Measurements from ENCODE around the gene ALDH18A1. TPM values are rescaled to one million over a fixed set of nuclear protein-coding genes. Genes with fewer than 3 reads are reported as not detected.
A peak's percentile ranks its signal among the peaks of the same experiment; 100 is the strongest.

Gene ALDH18A1
- total RNA-seq, 1 donor from 2014 or later: 25.3 TPM

- TF ChIP-seq CTCF (IDR thresholded peaks at IDR 0.05): no peak
- ATAC-seq (peak; percentile 37 to 59), DNase-seq (peak; percentile 73)
- Histone ChIP-seq H3K36me3 (no peaks in the 10 kb centered on the region), H3K9me3 (no peaks in the 10 kb centered on the region), H3K27ac (peak overlapping the region; percentile 86), H3K27me3 (ENCODE audit: low read depth) (no peaks in the 10 kb centered on the region), H3K4me1 (peaks cover 23% of the 10 kb centered on the region), H3K4me3 (peak overlapping the region; percentile 85)
- intact Hi-C loops (cut with DNase I): no loop called here
Observed at GRCh38 chr10:95560278-95561176, 96.0 kb downstream of the ALDH18A1 start.

- Histone ChIP-seq H3K36me3 (no peaks in the 10 kb centered on the region), H3K27ac (peak overlapping the region; percentile 86), H3K4me1 (peaks cover 23% of the 10 kb centered on the region), H3K9me3 (no peaks in the 10 kb centered on the region), H3K4me3 (peak overlapping the region; percentile 85), H3K27me3 (ENCODE audit: low read depth) (no peaks in the 10 kb centered on the region)
- no peak for DNase-seq
- ATAC-seq: no peak
- intact Hi-C loops (cut with DNase I): no loop called here
- TF ChIP-seq CTCF (IDR thresholded peaks at IDR 0.05): no peak
Observed at GRCh38 chr10:95559896-95560277, 96.6 kb downstream of the ALDH18A1 start.

GRCh38 chr10:95559471-95559870 lies 97.0 kb downstream of the ALDH18A1 start:
- intact Hi-C loops (cut with DNase I): no loop called here
- Histone ChIP-seq H3K4me3 (peak overlapping the region; percentile 85), H3K27ac (peak overlapping the region; percentile 86), H3K27me3 (ENCODE audit: low read depth) (no peaks in the 10 kb centered on the region), H3K36me3 (no peaks in the 10 kb centered on the region), H3K4me1 (peaks cover 23% of the 10 kb centered on the region), H3K9me3 (no peaks in the 10 kb centered on the region)
- TF ChIP-seq CTCF (IDR thresholded peaks at IDR 0.05): no peak
- no peak for ATAC-seq
- no peak for DNase-seq

GRCh38 chr10:95558593-95559320 lies 97.8 kb downstream of the ALDH18A1 start:
- ATAC-seq (no peak), DNase-seq (no peak)
- Histone ChIP-seq H3K27me3 (ENCODE audit: low read depth) (no peaks in the 10 kb centered on the region), H3K27ac (peak overlapping the region; percentile 86), H3K9me3 (no peaks in the 10 kb centered on the region), H3K36me3 (no peaks in the 10 kb centered on the region), H3K4me1 (peaks cover 23% of the 10 kb centered on the region), H3K4me3 (peak overlapping the region; percentile 85)
- TF ChIP-seq CTCF (IDR thresholded peaks at IDR 0.05): peak; percentile 19
- intact Hi-C loops (cut with DNase I): no loop called here

GRCh38 chr10:95556994-95557767 lies 99.3 kb downstream of the ALDH18A1 start:
- intact Hi-C loops (cut with DNase I): no loop called here
- TF ChIP-seq CTCF (IDR thresholded peaks at IDR 0.05): no peak
- no peak for DNase-seq
- H3K36me3 ChIP-seq: no peaks in the 10 kb centered on the region
- no peak overlapping the region for H3K27ac ChIP-seq
- peaks cover 23% of the 10 kb centered on the region for H3K4me1 ChIP-seq
- peaks cover 4% of the 10 kb centered on the region for H3K9me3 ChIP-seq
- H3K4me3 ChIP-seq: no peak overlapping the region
- no peak for ATAC-seq
- H3K27me3 ChIP-seq (ENCODE audit: low read depth): no peaks in the 10 kb centered on the region

Measured in lower lobe of right lung (tissue), 2 donors.